Neural crest cell (in vitro differentiated cells): ENCODE data around the gene KLHDC8B. TPM values are rescaled to one million over a fixed set of nuclear protein-coding genes. Genes with fewer than 3 reads are reported as not detected.
A peak's percentile ranks its signal among the peaks of the same experiment; 100 is the strongest.

Experiments used
- DNase-seq: peaks from one replicate; pipeline ENCODE4 v3.0.0; 2021; ENCODE audit warnings: low read depth, mixed read lengths, low spot score
- H3K27ac Mint-ChIP-seq: one replicate; pipeline ENCODE4 v1.8.0; 2021; ENCODE audit warnings: mild to moderate bottlenecking, mixed read lengths; ENCODE audit not compliant: unreplicated experiment
- H3K27me3 Mint-ChIP-seq: 2 replicates; pipeline ENCODE4 v1.8.0; 2021; ENCODE audit warnings: low read depth, mild to moderate bottlenecking, mixed read lengths
- H3K36me3 Mint-ChIP-seq: 2 replicates; pipeline ENCODE4 v1.8.0; 2021; ENCODE audit warnings: low read depth, mild to moderate bottlenecking, mixed read lengths
- H3K4me1 Mint-ChIP-seq: 2 replicates; pipeline ENCODE4 v1.8.0; 2021; ENCODE audit warnings: mixed read lengths
- H3K4me3 Mint-ChIP-seq: one replicate; pipeline ENCODE4 v1.8.0; 2021; ENCODE audit warnings: mild to moderate bottlenecking, mixed read lengths
- H3K9me3 Mint-ChIP-seq: 2 replicates; pipeline ENCODE4 v1.8.0; 2021; ENCODE audit warnings: mixed read lengths
- CTCF ChIP-seq: fragments of 200-600 bp; sonication (generic); conservative IDR thresholded peaks from 2 replicates; pipeline ENCODE4 v1.5.0; 2021; ENCODE audit warnings: antibody characterized with exemption, mild to moderate bottlenecking
- total RNA-seq: library from RNA; stranded (reverse); gene quantifications from 2 replicates; pipeline ENCODE4 v1.2.1, GENCODE V29; 2021

Gene KLHDC8B
- total RNA-seq, 1 donor from 2014 or later, result 44.9 TPM

- peak overlapping the region; percentile 86 for H3K4me3 Mint-ChIP-seq
- no peak for TF ChIP-seq CTCF
- H3K27ac Mint-ChIP-seq, result no peak overlapping the region
- peaks cover 50% of the 10 kb centered on the region for H3K4me1 Mint-ChIP-seq
- H3K9me3 Mint-ChIP-seq, result no peaks in the 10 kb centered on the region
- no peaks in the 10 kb centered on the region for H3K36me3 Mint-ChIP-seq
- no peak for DNase-seq
- peaks cover 2% of the 10 kb centered on the region for H3K27me3 Mint-ChIP-seq
These were observed 540 bp downstream of the KLHDC8B start for GRCh38 chr3:49171775-49172500.

- Mint-ChIP-seq H3K27me3 (peaks cover 2% of the 10 kb centered on the region), H3K4me3 (peak overlapping the region; percentile 86), H3K27ac (peak overlapping the region; percentile 92), H3K4me1 (peaks cover 50% of the 10 kb centered on the region), H3K9me3 (no peaks in the 10 kb centered on the region), H3K36me3 (no peaks in the 10 kb centered on the region)
- no peak for DNase-seq
- TF ChIP-seq CTCF, result no peak
These were observed 1.2 kb downstream of the KLHDC8B start for GRCh38 chr3:49172551-49173041.

GRCh38 chr3:49173116-49173791 is 1.9 kb downstream of the KLHDC8B start:
- Mint-ChIP-seq H3K4me3 (peak overlapping the region; percentile 86), H3K36me3 (no peaks in the 10 kb centered on the region), H3K9me3 (no peaks in the 10 kb centered on the region), H3K27ac (peak overlapping the region; percentile 94), H3K4me1 (peaks cover 50% of the 10 kb centered on the region), H3K27me3 (peaks cover 2% of the 10 kb centered on the region)
- peak; percentile 61 for DNase-seq
- no peak for TF ChIP-seq CTCF

- DNase-seq, result peak; percentile 51
- no peak for TF ChIP-seq CTCF
- Mint-ChIP-seq H3K4me3 (peak overlapping the region; percentile 86), H3K4me1 (peaks cover 50% of the 10 kb centered on the region), H3K9me3 (no peaks in the 10 kb centered on the region), H3K36me3 (no peaks in the 10 kb centered on the region), H3K27me3 (peaks cover under 1% of the 10 kb centered on the region), H3K27ac (peak overlapping the region; percentile 94)
These were observed 2.4 kb downstream of the KLHDC8B start for GRCh38 chr3:49173792-49174170.

- Mint-ChIP-seq H3K27ac (peak overlapping the region; percentile 94), H3K9me3 (no peaks in the 10 kb centered on the region), H3K4me1 (peaks cover 49% of the 10 kb centered on the region), H3K4me3 (peak overlapping the region; percentile 86), H3K27me3 (no peaks in the 10 kb centered on the region), H3K36me3 (no peaks in the 10 kb centered on the region)
- no peak for DNase-seq
- no peak for TF ChIP-seq CTCF
These were observed 3.1 kb downstream of the KLHDC8B start for GRCh38 chr3:49174397-49174985.
